Kidney (tissue), 14 donors: Measurements from ENCODE around the gene PIK3R1. TPM values are rescaled to one million over a fixed set of nuclear protein-coding genes. Genes with fewer than 3 reads are reported as not detected.

Source experiments
- DNase-seq, 5 donors: peaks; one replicate each; pipeline ENCODE4 v3.0.0-alpha.2; 2013 to 2020
- FAIRE-seq: peaks from 2 replicates; lab custom pipeline; 2012; peaks lifted over from hg19 to GRCh38; lab: Jason Lieb, UNC
- H3K27ac ChIP-seq, 2 donors: one replicate each; pipeline ENCODE4 v1.7.0; 2013; ENCODE audit warnings: low read depth in 2 of 2, low read length in 2 of 2, inconsistent platforms in 1 of 2
- H3K27me3 ChIP-seq: one replicate; pipeline ENCODE4 v1.7.1; 2013; ENCODE audit warnings: low read length, inconsistent platforms; ENCODE audit not compliant: control insufficient read depth, insufficient read depth
- H3K36me3 ChIP-seq, 3 donors: one replicate each; pipeline versions ENCODE4 v1.7.0 to v1.7.1; 2013; ENCODE audit warnings: low read length in 3 of 3, control low read depth in 1 of 3, inconsistent platforms in 1 of 3; ENCODE audit not compliant: insufficient read depth in 3 of 3, control insufficient read depth in 2 of 3
- H3K4me1 ChIP-seq, 3 donors: one replicate each; pipeline versions ENCODE4 v1.7.0 to v1.7.1; 2013; ENCODE audit warnings: low read length in 3 of 3, inconsistent platforms in 1 of 3, low read depth in 1 of 3; ENCODE audit not compliant: control insufficient read depth in 2 of 3, insufficient read depth in 2 of 3
- H3K4me3 ChIP-seq, 3 donors: one replicate each; pipeline versions ENCODE4 v1.7.0 to v1.8.1; 2013; ENCODE audit warnings: low read length in 3 of 3, control low read depth in 1 of 3, inconsistent platforms in 1 of 3
- H3K9ac ChIP-seq, 3 donors: one replicate each; pipeline versions ENCODE4 v1.7.0 to v1.7.1; 2013; ENCODE audit warnings: low read length in 3 of 3, control low read depth in 1 of 3, inconsistent platforms in 1 of 3
- H3K9me3 ChIP-seq, 3 donors: one replicate each; pipeline versions ENCODE4 v1.7.0 to v1.7.1; 2013; ENCODE audit warnings: low read length in 3 of 3, control low read depth in 1 of 3, inconsistent platforms in 1 of 3; ENCODE audit not compliant: control insufficient read depth in 2 of 3, insufficient read depth in 1 of 3
- intact Hi-C: fragments of 100-400 bp; cut with DNase I; formaldehyde crosslinking; loops from one replicate; pipeline ENCODE4 v1.11.1; 2022
- polyA plus RNA-seq: library from polyadenylated mRNA; stranded (reverse); fragments of 350-450 nt; fragmentation: Illumina TruSeq; extraction: RNeasy Lipid Tissue Mini Kit (QIAGEN cat#74804); gene quantifications from one replicate; pipeline ENCODE4 v1.2.3, GENCODE V29; 2014; ENCODE audit warnings: low read depth, low replicate concordance; ENCODE audit not compliant: insufficient read depth
- total RNA-seq: library from RNA; stranded (reverse); fragmentation: NEBNext Ultra II Directional; extraction: Animal tissue kit (Norgen Biotek cat#: 25700); gene quantifications from one replicate; pipeline ENCODE4 v1.2.1, GENCODE V29; 2021
- TF ChIP-seq, protein P1 (sequence below): IDR thresholded peaks from 3 replicates; pipeline ENCODE4 v1.5.1; 2012; ENCODE audit warnings: mild to moderate bottlenecking, moderate library complexity, borderline replicate concordance; ENCODE audit not compliant: insufficient read depth; ENCODE audit errors: extremely low read depth
- donor health status: control.
- donor health status: control.
- donor health status: control.
- donor health status: control.
- donor health status: control.
- donor health status: DM: yes; HTN: yes; CAD: no.
- donor health status: Normal renal cell carcinoma (clear cell type).

Gene PIK3R1
- total and polyA plus RNA-seq, 2 donors from 2014 or later: 26.6 to 138 TPM

DNA sequence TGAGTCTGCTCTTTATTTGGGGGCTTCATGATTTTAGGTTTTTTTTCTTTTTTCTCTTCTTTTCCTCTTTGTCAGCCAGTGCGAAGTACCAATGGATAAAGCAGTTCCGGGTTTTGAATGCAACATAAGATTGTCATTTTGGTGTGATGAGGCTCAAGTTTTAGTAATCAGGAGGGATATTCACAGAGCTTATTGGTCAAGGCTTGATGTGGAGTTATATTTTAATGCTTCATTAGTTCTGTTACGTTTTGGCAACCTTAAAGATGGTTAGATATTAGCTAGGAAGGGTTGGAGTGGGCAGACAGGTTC lies 1.4 kb downstream of the PIK3R1 start:
- peak overlapping the region; percentile 86 to 90 for H3K27ac ChIP-seq

GRCh38 chr5:68217528-68217927 lies 2.0 kb downstream of the PIK3R1 start:
- peak overlapping the region in 1 of 2 donors; percentile 86 for H3K27ac ChIP-seq
- H3K27me3 ChIP-seq: no peaks in the 10 kb centered on the region
- H3K9ac ChIP-seq: peak overlapping the region; percentile 31 to 86 (median 72)
- peak in 2 of 5 donors; percentile 37 to 51 for DNase-seq
- no peak for FAIRE-seq
- intact Hi-C loops: no loop called here
- TF ChIP-seq, protein P1, sequence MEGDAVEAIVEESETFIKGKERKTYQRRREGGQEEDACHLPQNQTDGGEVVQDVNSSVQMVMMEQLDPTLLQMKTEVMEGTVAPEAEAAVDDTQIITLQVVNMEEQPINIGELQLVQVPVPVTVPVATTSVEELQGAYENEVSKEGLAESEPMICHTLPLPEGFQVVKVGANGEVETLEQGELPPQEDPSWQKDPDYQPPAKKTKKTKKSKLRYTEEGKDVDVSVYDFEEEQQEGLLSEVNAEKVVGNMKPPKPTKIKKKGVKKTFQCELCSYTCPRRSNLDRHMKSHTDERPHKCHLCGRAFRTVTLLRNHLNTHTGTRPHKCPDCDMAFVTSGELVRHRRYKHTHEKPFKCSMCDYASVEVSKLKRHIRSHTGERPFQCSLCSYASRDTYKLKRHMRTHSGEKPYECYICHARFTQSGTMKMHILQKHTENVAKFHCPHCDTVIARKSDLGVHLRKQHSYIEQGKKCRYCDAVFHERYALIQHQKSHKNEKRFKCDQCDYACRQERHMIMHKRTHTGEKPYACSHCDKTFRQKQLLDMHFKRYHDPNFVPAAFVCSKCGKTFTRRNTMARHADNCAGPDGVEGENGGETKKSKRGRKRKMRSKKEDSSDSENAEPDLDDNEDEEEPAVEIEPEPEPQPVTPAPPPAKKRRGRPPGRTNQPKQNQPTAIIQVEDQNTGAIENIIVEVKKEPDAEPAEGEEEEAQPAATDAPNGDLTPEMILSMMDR: no peak
- peaks cover 0 to 4% (median 0%) of the 10 kb centered on the region in 3 donors for H3K9me3 ChIP-seq
- peaks cover 0 to 6% (median 4%) of the 10 kb centered on the region in 3 donors for H3K4me1 ChIP-seq
- no peaks in the 10 kb centered on the region for H3K36me3 ChIP-seq
- H3K4me3 ChIP-seq: peak overlapping the region; percentile 83 to 96 (median 91)

More for the DNA sequence above, 1.4 kb downstream of the PIK3R1 start:
- Histone ChIP-seq H3K4me1 (peaks cover 0 to 6% (median 4%) of the 10 kb centered on the region in 3 donors), H3K9ac (peak overlapping the region; percentile 68 to 86 (median 72)), H3K9me3 (peaks cover 0 to 4% (median 0%) of the 10 kb centered on the region in 3 donors), H3K4me3 (peak overlapping the region; percentile 83 to 96 (median 91)), H3K27me3 (no peaks in the 10 kb centered on the region), H3K36me3 (no peaks in the 10 kb centered on the region)
- intact Hi-C loops: no loop called here
- no peak for FAIRE-seq
- DNase-seq: peak in 1 of 5 donors; percentile 54
- TF ChIP-seq, protein P1: no peak

DNA sequence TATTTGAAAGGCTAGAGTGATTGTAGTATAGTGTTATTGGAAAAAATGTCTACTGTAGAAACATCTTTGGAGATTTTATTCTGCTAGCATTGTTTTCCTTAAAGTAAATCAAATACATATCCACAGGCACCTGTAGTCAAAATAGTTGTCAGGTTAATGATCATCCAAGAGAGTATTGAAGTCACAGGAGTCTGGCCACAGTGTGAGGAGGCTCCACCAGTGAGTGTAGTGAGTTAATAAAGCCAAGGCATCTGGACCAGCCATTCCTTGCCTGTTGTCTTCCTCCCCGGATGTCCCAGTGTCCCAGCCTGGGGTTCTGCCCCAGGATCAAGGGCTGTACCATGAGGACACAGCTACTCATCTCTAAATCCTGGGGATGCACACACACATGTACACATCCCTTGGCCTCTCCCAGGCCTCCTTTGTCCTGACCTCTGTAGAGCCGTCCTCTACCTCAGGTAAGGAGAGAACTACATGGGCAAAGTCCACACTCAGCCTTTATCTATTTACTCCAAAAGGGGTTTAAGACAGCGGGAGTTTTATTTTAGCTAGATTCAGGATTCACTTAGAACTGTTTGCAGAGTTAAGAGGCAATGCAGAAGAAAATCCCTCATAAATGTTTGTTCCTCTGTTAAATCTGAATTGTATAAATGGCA lies 3.7 kb downstream of the PIK3R1 start:
- Histone ChIP-seq H3K27me3 (no peaks in the 10 kb centered on the region), H3K36me3 (no peaks in the 10 kb centered on the region), H3K27ac (no peak overlapping the region), H3K9ac (no peak overlapping the region), H3K4me3 (peak overlapping the region in 1 of 3 donors; percentile 36), H3K4me1 (peaks cover 0 to 13% (median 7%) of the 10 kb centered on the region in 3 donors), H3K9me3 (peaks cover 0 to 4% (median 0%) of the 10 kb centered on the region in 3 donors)
- TF ChIP-seq, protein P1: no peak
- intact Hi-C loops: no loop called here
- FAIRE-seq (no peak), DNase-seq (peak in 1 of 5 donors; percentile 28)
